LNCAP (cell line): Measurements from ENCODE around the gene PRKAR1B.

Source experiments
- CTCF ChIP-seq: fragments of 450-650 bp; IDR thresholded peaks from 2 replicates; pipeline ENCODE4 v1.5.1; 2017; ENCODE audit warnings: mild to moderate bottlenecking

Gene PRKAR1B

GRCh38 chr7:646951-647350 is 80.1 kb downstream of the PRKAR1B start:
- no peak for TF ChIP-seq CTCF

GRCh38 chr7:646487-646886 is 80.6 kb downstream of the PRKAR1B start:
- TF ChIP-seq CTCF: no peak

- no peak for TF ChIP-seq CTCF
These were observed 81.5 kb downstream of the PRKAR1B start for GRCh38 chr7:645606-646005.

- no peak for TF ChIP-seq CTCF
These were observed 82.4 kb downstream of the PRKAR1B start for GRCh38 chr7:644381-645305.

- TF ChIP-seq CTCF: no peak
These were observed 85.1 kb downstream of the PRKAR1B start for GRCh38 chr7:641966-642365.

GRCh38 chr7:641269-641671 is 85.8 kb downstream of the PRKAR1B start:
- no peak for TF ChIP-seq CTCF

- no peak for TF ChIP-seq CTCF
These were observed 88.6 kb downstream of the PRKAR1B start for GRCh38 chr7:638256-639011.
